Measurements from ENCODE around the gene ANKRD33B. TPM values are rescaled to one million over a fixed set of nuclear protein-coding genes. Genes with fewer than 3 reads are reported as not detected.

The ANKRD33B gene
- total RNA-seq, 8 experiments from 2014 or later = 2.8 to 41.9 (median 5.4) TPM

DNA sequence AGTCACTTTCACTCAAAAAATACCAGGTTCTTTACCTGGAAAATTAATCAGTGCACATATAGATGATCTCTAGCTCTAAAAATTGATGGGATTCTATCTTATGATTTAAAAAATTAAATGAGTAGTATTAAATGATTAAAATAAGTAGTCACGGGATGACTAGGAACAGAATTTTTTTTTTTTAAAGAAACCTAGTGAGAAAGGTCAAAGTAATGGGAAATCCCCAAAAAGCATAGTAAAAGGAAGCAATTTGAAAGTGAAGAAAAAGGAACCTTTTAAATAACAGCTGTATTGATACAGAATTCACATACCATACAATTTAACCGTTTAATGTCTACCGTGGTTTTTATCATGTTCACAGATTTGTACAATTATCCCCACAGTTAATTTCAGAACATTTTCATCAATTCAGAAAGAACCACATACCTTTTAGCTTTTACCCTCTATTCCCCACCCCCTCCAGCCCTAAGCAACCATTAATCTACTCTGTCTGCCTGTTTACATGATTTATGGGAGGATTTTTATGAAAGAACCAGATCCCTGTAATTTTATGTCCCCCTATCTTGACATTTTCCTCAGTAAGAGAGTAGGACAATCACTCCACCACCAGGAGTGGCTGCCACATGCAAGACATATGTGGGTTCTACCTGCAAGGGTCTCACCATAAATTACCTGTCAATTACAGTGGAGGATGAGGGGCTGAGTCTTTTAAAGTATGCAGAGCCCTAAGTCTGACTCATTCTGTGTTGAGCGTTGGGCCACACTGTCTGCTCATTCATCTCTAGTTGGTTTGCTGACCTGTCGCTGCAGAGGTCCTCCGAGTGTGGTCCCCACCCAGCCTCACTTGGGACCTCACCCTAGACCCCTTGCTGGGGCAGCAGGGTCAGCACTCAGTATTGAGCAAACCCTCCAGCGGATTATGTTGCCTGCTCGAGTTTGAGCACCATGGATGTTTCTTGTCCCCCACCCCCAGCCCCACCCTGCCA is 16.0 kb downstream of the ANKRD33B start:
- ATAC-seq (replicated peaks in 6 of 8) = peak in 7 of 8 experiments; percentile 4 to 52 (median 19)
- in situ Hi-C loops (cut with MboI; ENCODE audit: low pct_unique_long_range_greater_than_20kb in 2 of 9, low sequenced_read_pairs in 9 of 9, unreplicated experiment in 9 of 9) = no loop called here
- WGBS, 10 experiments = 60 to 100% (median 82%) methylated on average over 1 to 4 of the region's 8 CpGs
- Histone ChIP-seq H3K27ac (no peak overlapping the region), H3K4me3 (no peak overlapping the region), H3K4me1 (replicated peaks in 1 of 2) (peaks cover 5 to 12% of the 10 kb centered on the region in 2 donors)

DNA sequence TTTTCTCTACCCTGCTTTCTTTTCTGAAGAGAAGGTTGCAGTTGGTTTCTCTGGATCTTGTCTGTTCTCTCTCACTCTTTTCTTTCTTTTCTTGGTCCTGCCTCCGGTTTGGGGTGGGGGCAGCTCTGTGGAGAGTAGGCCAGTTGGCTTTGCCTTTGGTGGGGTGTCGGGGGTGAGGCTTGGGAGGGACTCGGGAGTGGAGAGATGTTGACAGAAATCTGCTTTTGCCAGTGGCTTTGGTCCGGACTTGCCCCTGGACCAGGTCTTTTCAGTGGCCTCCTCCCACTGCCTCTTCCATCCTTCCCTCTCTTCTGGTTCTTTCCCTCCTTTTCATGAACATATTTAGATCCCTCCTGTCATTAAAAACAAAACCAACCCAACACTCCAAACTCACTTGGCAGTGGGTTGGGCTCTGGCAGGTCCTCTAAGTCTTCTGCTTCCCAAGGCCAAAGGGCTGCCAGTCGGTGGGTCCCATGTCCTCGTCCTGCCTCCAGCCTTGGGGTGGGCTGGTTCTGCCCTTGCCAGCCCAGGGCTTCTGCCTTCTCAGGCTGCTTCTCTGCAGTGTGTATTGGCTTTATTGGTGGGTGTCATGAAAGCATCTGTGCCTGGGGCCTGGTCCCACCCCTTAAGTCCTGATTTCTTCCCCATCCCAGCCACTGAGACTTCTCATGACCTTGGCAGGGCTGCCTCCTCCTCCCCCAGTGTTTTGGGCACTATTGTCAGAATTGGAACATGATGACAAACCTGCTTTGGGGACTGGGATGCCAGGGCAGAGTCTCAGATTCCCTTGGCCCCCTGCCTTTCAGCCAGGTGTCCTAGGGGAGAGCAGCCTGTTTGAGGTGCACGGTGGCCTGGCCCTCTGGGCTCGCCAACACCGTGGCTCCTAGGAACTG is 16.9 kb downstream of the ANKRD33B start:
- Histone ChIP-seq H3K4me1 (replicated peaks in 1 of 2) (peaks cover 5 to 12% of the 10 kb centered on the region in 2 donors), H3K4me3 (no peak overlapping the region), H3K27ac (no peak overlapping the region)
- in situ Hi-C loops (cut with MboI; ENCODE audit: low pct_unique_long_range_greater_than_20kb in 2 of 9, low sequenced_read_pairs in 9 of 9, unreplicated experiment in 9 of 9) = no loop called here
- no peak for ATAC-seq (replicated peaks in 6 of 8)
- 50 to 100% (median 90%) methylated on average over 2 to 3 of the region's 9 CpGs; no CpG with 5 or more reads in 5 of the 10 experiments for WGBS, 10 experiments

DNA sequence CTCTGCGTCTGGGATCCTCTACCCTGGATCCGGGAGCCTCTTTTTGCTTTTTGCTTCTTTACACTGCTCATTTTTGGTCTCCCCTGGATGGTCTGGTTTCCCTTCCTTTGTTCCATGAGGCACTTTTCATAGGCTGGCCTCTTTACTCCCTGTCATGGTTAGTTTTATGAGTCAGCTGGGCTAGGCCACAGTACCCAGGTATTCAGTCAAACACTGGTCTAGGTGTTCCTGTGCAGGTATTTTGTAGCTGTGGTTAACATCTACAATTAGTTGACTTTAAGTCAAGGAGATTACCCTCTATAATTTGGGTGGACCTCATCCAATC is 17.5 kb downstream of the ANKRD33B start:
- H3K27ac ChIP-seq = no peak overlapping the region
- H3K4me1 ChIP-seq (replicated peaks in 1 of 2) = peaks cover 5 to 12% of the 10 kb centered on the region in 2 donors
- in situ Hi-C loops (cut with MboI; ENCODE audit: low pct_unique_long_range_greater_than_20kb in 2 of 9, low sequenced_read_pairs in 9 of 9, unreplicated experiment in 9 of 9) = no loop called here
- no peak for ATAC-seq (replicated peaks in 6 of 8)
- H3K4me3 ChIP-seq = no peak overlapping the region
- WGBS, 10 experiments = 100% methylated on average over 1 to 2 of the region's 2 CpGs; no CpG with 5 or more reads in 7 of the 10 experiments

DNA sequence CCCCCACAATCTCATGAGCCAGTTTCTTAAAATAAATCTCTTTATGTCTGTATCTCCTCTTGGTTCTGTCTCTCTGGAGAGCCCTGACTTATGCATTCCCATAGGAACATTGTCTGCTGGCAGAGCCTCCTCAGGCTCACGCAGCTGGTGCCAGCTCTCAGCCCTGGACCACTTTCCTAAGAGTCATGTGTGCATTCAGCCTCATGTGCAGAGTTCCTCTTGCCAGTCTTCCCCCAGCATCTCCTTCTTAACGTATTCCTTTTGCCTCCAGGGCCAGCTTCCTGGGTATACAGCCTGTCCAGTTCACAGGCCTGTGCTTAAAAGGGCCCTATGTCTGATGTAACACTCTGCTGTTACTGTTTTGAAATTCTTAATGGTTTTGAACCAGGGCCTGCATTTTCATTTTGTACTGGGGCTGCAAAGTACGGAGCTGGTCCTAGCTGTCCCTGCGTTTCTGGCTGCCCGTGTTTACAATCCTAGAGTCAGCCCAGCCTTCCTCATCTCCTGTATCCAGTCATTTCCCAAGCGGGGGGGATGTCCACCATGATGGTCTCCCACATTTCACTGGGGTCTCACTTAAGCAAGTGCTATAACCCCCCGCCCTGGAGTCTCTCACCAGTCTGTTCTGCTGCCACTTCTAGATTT is 18.1 kb downstream of the ANKRD33B start:
- in situ Hi-C loops (cut with MboI; ENCODE audit: low pct_unique_long_range_greater_than_20kb in 2 of 9, low sequenced_read_pairs in 9 of 9, unreplicated experiment in 9 of 9) = no loop called here
- Histone ChIP-seq H3K4me1 (replicated peaks in 1 of 2) (peaks cover 5 to 12% of the 10 kb centered on the region in 2 donors), H3K4me3 (no peak overlapping the region), H3K27ac (no peak overlapping the region)
- ATAC-seq (replicated peaks in 6 of 8) = peak in 5 of 8 experiments; percentile 6 to 51 (median 11)
- WGBS, 10 experiments = 0 to 100% (median 60%) methylated on average over 1 to 6 of the region's 7 CpGs; no CpG with 5 or more reads in 2 of the 10 experiments

DNA sequence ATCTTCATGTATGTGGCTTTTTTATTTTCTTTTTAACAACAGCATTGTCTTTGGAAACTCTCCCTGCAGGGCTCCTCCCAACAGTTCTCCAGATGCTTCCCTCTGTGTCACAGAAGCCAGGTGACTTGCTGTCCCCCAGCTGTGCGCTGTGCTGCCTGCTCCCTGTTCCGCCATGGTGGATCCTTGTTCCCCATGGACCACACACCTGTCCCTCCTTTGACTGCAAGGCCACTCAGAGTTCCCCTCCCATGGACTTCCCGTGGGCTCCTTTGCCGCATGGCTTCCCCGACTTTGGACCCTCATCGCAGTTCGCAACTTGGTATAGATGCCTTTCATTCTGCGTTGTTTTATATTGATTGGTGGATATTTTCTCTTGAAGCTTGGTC is 18.6 kb downstream of the ANKRD33B start:
- ATAC-seq (replicated peaks in 6 of 8) = no peak
- Histone ChIP-seq H3K27ac (no peak overlapping the region), H3K4me3 (no peak overlapping the region), H3K4me1 (replicated peaks in 1 of 2) (peaks cover 5 to 8% of the 10 kb centered on the region in 2 donors)
- in situ Hi-C loops (cut with MboI; ENCODE audit: low pct_unique_long_range_greater_than_20kb in 2 of 9, low sequenced_read_pairs in 9 of 9, unreplicated experiment in 9 of 9) = no loop called here
- WGBS, 10 experiments = 95 to 100% (median 100%) methylated on average over 1 to 7 of the region's 8 CpGs; no CpG with 5 or more reads in 5 of the 10 experiments

DNA sequence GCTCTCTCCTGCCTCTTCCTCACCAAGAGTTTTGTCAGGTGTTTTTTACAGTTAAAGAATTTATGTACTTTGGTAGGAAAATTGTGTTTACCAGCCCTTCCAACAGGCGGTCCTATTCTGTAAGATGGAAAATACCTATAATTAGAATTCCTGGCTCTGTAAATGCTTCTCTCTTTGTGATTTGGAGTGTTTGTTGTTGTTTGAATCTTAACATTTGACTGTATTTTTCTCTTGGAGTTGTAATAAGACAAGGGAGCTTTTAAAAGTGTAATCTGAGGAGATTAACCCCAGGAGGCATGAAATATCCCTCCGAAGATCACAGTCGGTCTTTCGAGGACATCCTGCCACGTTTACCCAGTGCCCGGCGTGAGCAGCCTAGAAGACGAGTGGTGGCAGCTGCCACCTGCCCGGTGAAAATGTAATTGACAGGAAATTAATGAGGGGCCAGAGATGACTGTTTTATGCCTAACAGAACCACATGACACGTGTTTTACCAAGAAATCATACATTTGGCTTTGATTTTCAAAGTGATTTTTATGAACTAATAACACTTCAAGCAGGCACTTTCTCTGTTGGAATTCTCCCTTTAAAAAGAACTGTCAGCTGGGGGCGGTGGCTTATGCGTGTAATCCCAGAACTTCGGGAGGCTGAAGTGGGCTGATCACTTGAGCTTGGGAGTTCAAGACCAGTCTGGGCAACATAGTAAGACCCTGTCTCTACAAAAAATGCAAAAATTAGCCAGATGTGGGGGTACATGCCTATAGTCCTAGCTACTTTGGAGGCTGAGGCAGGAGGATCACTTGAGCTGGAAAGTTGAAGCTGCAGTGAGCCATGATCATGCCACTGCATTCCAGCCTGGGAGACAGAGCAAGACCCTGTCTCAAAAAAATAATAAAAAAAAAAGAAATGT is 20.0 kb downstream of the ANKRD33B start:
- no peak for ATAC-seq (replicated peaks in 6 of 8)
- 50 to 100% (median 82%) methylated on average over 1 to 10 of the region's 13 CpGs; no CpG with 5 or more reads in 1 of the 10 experiments for WGBS, 10 experiments
- peaks cover 0 to 4% of the 10 kb centered on the region in 2 donors for H3K4me1 ChIP-seq (replicated peaks in 1 of 2)
- in situ Hi-C loops (cut with MboI; ENCODE audit: low pct_unique_long_range_greater_than_20kb in 2 of 9, low sequenced_read_pairs in 9 of 9, unreplicated experiment in 9 of 9) = no loop called here
- no peak overlapping the region for H3K4me3 ChIP-seq
- H3K27ac ChIP-seq = no peak overlapping the region

DNA sequence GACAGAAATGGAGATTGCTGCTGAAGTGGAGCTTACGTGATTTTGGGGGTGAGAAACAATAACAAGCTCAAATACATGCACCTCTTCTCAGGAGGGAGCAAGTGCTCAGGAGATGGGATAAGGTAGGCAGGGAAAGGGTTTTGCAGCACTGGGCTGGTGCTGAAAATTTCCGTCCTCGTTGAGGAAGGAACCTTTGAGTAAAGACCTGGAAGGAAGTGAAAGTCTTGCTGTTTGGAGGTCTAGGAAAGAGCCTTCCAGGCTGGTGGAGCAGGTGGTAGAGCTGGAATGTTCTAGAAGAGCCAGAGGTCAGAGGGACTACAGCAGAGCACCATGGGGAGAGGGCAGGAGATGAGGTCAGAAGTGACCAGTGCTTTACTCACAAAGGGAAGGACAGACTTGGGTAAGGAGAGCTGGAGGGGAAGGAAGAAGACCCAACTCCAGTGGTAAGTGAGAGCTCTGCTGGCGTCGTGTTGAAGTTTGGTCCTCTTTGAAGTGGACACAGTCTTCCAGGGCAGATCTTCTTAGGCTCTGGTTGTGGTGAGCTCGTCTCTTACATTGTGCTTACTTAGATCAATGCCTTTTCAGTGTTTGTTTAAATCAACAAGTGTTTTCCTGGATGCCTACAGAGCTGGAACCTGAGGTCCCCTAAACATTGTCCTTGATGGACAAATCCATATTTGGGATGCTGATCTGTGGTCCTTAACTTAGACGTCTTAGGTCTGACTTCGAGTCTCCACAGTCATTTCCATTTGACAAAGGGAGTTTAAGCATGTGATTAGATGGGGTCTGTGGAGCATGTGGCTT is 21.0 kb downstream of the ANKRD33B start:
- no peak for ATAC-seq (replicated peaks in 6 of 8)
- in situ Hi-C loops (cut with MboI; ENCODE audit: low pct_unique_long_range_greater_than_20kb in 2 of 9, low sequenced_read_pairs in 9 of 9, unreplicated experiment in 9 of 9) = no loop called here
- no peak overlapping the region for H3K4me3 ChIP-seq
- peaks cover 0 to 8% of the 10 kb centered on the region in 2 donors for H3K4me1 ChIP-seq (replicated peaks in 1 of 2)
- H3K27ac ChIP-seq = no peak overlapping the region
- 83 to 100% (median 94%) methylated on average over 1 to 8 of the region's 8 CpGs; no CpG with 5 or more reads in 1 of the 10 experiments for WGBS, 10 experiments

DNA sequence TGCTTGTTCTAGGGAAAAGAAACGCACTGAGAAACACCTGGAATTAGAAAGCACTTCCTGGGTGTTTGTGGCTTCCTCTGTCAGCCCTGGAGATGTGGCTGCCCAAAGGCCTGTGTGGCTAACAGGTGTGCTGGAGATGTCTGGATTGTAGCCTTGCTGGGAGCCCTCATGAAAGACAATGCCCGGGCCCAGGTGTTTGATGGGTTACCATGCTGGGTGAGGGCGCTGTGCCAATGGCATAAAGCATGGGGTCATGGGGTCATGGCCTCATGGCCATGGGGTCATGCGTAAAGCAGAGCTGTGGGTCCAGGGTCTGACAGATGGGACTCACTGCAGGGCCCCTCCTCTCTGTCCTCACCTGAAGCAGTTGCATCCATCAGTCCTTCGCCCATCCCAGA is 21.6 kb downstream of the ANKRD33B start:
- Histone ChIP-seq H3K4me3 (no peak overlapping the region), H3K4me1 (replicated peaks in 1 of 2) (peaks cover 0 to 12% of the 10 kb centered on the region in 2 donors), H3K27ac (no peak overlapping the region)
- ATAC-seq (replicated peaks in 6 of 8) = no peak
- in situ Hi-C loops (cut with MboI; ENCODE audit: low pct_unique_long_range_greater_than_20kb in 2 of 9, low sequenced_read_pairs in 9 of 9, unreplicated experiment in 9 of 9) = no loop called here
- 70 to 100% (median 88%) methylated on average over 1 to 2 of the region's 5 CpGs; no CpG with 5 or more reads in 6 of the 10 experiments for WGBS, 10 experiments

DNA sequence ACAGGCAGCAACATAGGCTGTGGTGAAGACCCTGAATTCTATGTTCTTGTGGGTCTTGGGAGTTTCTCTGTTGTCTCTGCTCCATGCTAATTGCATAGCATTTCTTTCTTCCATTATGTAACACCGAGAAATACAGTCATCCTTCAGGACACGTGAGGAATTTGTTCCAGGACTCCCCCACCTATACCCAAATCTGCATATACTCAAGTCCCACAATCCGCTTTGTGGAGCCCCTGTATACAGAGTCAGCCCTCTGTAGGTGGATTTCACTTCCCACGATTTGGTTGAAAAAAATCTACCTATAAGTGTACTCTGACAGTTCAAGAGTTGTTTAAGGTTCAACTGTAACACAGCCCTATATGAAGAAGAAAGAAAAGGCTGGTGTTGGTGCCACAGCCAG is 22.1 kb downstream of the ANKRD33B start:
- in situ Hi-C loops (cut with MboI; ENCODE audit: low pct_unique_long_range_greater_than_20kb in 2 of 9, low sequenced_read_pairs in 9 of 9, unreplicated experiment in 9 of 9) = no loop called here

DNA sequence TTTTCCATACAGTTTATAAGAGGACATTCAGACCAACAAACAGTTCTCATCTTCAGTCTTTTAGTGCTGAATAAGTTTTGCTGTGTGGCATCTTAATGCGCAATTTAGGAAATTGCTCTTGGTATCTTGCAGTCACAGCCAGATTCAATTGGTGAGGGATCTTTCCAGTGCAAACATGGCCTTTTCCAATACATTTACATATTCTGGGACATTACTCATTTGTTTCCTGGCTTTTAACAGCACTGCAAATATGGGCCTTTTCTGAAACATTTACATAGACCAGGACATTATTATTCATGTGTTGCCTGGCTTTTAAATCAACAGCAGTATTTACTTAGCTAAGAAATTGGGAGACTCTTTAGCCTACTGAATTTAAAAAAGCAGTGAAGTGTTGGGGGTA is 22.7 kb downstream of the ANKRD33B start:
- no peak overlapping the region for H3K27ac ChIP-seq
- H3K4me1 ChIP-seq (replicated peaks in 1 of 2) = peaks cover 0 to 16% of the 10 kb centered on the region in 2 donors
- WGBS, 10 experiments = 13 to 100% (median 60%) methylated on average over 1 of the region's 1 CpG; no CpG with 5 or more reads in 3 of the 10 experiments
- peak in 5 of 8 experiments; percentile 31 to 85 (median 55) for ATAC-seq (replicated peaks in 6 of 8)
- H3K4me3 ChIP-seq = no peak overlapping the region
- in situ Hi-C loops (cut with MboI; ENCODE audit: low pct_unique_long_range_greater_than_20kb in 2 of 9, low sequenced_read_pairs in 9 of 9, unreplicated experiment in 9 of 9) = no loop called here

More for the DNA sequence above, 22.1 kb downstream of the ANKRD33B start:
- Histone ChIP-seq H3K27ac (no peak overlapping the region), H3K4me3 (no peak overlapping the region), H3K4me1 (replicated peaks in 1 of 2) (peaks cover 0 to 16% of the 10 kb centered on the region in 2 donors)
- WGBS, 10 experiments = 25 to 100% (median 80%) methylated on average over 1 to 3 of the region's 4 CpGs; no CpG with 5 or more reads in 3 of the 10 experiments
- ATAC-seq (replicated peaks in 6 of 8) = peak in 2 of 8 experiments; percentile 1 to 2

DNA sequence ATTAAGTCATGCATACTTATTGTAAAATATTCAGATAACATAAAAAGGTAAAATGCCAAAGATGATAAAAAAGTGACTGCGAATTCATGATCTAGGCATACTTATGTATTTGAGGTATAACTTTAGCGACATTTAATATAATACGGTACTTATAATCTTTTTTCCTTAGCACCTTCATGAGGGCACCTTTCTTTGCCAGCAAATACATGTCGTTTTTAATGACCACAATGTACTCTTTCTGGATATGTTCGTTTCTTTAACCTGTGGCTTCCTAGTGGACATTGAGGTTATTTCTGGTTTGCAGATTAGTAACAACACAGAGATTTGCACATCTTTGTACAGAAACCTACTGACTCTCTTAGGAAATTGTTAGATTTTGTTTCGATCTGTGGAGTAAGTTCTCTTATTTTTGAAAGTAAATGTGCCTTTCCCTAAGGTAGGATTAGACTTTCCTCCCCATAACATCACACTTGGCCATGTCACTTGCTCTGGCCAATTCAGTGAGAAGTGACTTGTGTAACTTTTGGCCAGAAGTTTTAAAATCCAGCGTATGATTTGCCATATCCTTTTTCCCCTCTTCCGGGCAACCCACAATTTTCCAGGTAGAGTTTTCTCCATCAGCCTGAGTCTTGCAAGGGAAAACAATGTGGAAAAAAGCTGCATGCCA is 24.4 kb downstream of the ANKRD33B start:
- H3K27ac ChIP-seq = no peak overlapping the region
- in situ Hi-C loops (cut with MboI; ENCODE audit: low pct_unique_long_range_greater_than_20kb in 2 of 9, low sequenced_read_pairs in 9 of 9, unreplicated experiment in 9 of 9) = no loop called here
- ATAC-seq (replicated peaks in 6 of 8) = no peak
- peaks cover 0 to 16% of the 10 kb centered on the region in 2 donors for H3K4me1 ChIP-seq (replicated peaks in 1 of 2)
- no peak overlapping the region for H3K4me3 ChIP-seq
- WGBS, 10 experiments = 78 to 100% (median 90%) methylated on average over 3 to 8 of the region's 8 CpGs
